COR-L47 (cell line): ENCODE results near the gene ATM.
"Not testable (repeated sequence)": the region's sequence is repeated elsewhere in the genome, so short reads cannot be mapped to it uniquely, and the experiment has no call there.

Experiments
- DNase-seq: peaks from one replicate; lab custom pipeline; 2025; lab: John Stamatoyannopoulos, UW

The ATM gene

GRCh38 chr11:108369064-108369463, 146.2 kb downstream of the ATM start:
- DNase-seq: no peak

GRCh38 chr11:108370315-108370714, 147.4 kb downstream of the ATM start:
- no peak for DNase-seq

GRCh38 chr11:108370990-108371389, 148.1 kb downstream of the ATM start:
- no peak for DNase-seq

GRCh38 chr11:108373505-108373904, 150.6 kb downstream of the ATM start:
- not testable (repeated sequence) for DNase-seq

DNA sequence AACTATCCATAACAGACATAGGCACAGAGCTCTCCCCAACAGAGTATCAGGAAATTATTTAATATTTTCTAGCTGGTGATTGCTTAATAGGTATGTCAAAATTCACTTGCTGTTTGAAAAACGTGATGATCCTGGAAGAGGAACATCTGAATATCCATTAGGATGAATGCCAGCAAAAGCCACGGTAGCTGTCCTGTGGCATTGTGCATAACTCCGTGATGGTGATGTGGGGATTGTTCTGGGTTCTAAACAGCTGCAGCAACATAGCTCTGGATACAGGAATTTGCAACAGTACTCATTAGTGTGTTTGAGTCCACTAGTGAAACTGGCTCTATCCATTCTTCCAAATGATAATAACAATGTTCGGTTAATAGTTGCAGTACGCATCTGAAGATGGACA, 165.7 kb downstream of the ATM start:
- no peak for DNase-seq

DNA sequence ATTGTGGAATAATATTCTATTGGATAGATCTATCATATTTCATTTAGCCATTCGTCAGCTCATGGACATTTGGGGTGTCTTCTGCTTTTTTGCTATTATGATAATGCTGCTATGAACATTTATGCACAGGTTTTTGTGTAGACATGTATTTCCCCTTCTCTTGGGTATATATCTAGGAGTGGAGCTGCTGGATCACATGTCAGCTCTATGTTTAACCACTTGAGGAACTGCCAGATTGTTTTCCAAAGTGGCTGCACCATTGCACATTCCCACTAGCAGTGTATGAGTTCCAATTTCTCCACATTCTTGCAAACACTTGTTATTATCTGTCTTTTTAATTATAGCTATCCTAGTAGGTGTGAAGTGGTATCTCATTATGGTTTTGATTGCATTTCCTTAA, 169.5 kb downstream of the ATM start:
- no peak for DNase-seq

DNA sequence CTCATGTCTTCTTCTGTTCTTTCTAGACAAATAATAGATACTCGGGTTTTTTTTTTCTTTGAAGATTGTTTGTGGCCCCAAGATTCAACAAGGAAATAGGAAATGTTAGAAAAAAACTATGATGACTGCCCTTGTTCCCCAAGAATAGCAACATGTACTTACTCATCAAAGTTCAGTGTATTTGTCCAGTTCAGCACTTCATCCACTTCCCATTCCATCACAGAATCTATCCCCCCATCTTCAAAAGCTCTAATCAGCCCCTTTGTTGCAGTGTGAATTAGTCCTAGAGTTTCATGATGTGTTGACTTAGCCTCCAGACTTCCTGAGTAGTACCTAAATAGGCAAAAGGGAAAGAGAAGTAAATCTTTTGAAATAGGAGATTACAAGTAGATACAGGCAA, 170.2 kb downstream of the ATM start:
- no peak for DNase-seq

DNA sequence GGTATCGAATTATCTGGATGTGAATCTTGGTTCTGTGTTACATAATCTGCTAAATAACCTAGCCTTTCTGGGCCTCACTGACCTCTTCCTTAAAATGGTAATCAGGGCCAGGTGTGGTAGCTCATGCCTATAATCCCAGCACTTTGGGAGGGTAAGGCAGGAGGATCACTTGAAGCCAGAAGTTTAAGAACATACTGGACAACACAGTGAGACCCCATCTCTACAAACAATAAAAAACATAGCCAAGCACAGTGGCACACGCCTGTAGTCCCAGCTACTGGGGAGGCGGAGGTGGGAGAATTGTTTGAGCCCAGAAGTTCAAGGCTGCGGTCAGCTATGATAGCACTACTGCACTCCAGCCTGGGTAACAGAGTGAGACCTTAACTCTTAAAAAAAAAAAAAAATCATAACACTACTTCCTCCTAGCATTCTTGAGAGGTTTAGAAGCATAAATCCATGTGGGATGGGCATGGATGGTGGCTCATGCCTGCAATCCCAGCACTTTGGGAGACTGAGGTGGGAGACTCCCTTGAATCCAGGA, 171.9 kb downstream of the ATM start:
- no peak for DNase-seq

DNA sequence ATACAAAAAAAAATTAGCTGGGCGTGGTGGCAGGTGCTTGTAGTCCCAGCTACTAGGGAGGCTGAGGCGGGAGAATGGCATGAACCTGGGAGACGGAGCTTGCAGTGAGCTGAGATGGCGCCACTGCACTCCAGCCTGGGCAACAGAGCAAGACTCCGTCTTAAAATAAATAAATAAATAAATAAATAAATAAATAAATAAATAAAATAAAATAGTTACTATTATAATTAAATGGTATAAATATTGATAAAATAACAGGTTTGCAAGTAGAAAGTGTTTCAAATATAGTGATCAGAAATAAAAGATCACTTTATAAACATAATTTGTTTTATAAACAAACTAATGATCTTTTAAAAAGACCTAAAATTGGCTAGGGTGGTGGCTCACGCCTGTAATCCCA, 173.8 kb downstream of the ATM start:
- not testable (repeated sequence) for DNase-seq

- no peak for DNase-seq
These were observed 175.6 kb downstream of the ATM start for GRCh38 chr11:108398439-108398838.

DNA sequence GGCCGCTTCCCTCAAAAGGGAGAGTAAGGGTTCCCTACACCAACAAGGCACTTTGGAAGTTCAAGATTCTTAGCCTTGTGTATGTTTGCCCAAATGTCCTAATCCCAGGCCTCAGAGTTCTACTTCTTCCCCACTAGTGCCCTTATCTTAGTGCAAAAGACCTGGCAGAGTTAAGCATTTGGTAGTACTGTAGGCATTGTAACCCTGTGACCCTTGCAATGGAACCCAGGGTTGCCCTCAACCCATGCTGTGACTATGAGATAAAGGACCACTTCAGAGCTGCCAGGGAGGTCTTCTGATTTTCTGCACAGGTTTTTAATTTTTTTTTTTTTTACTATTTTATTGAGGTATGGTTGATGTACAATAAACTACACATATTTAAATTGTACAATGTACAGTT, 179.4 kb downstream of the ATM start:
- DNase-seq: no peak

DNA sequence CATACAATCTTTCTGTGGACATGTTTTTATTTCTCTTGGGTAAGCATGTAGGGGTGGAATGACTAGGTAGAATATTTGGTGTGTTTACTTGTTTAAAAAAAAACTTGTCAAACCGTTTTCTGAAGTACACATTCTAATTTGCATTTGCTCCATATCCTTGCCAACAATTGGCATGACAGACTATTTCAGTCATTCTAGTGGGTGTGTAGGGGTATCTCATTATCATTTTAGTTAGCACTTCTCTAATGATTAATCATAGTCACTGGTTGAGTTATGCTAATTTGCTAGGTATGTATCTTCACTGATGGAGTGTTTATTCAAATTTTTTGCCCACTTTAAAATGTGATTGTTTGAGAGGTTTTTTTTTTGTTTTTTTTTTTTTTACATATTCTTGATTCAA, 180.2 kb downstream of the ATM start:
- no peak for DNase-seq

GRCh38 chr11:108405706-108406105, 182.8 kb downstream of the ATM start:
- DNase-seq: no peak

DNA sequence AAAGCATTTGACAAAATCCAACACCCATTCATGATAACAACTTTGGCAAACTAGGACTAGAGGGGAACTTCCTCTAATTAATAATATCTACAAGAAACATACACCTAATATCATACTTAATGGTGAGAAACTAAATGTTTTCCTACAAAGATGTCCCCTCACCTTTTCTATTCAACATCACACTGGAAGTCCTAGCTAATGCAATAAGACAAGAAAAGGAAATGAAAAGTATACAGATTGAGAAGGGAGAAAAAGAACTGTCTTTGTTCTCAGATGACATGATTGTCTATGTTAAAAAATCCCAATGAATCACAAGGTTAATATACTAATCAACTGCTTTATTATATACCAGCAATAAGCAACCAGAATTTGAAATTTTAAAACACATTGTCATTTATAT, 192.1 kb downstream of the ATM start:
- DNase-seq: no peak

- DNase-seq: not testable (repeated sequence)
These were observed 194.7 kb downstream of the ATM start for GRCh38 chr11:108417551-108417950.
